GM18505 (cell line): Measurements from ENCODE around the gene ADAMTS4.
A peak's percentile ranks its signal among the peaks of the same experiment; 100 is the strongest.

ENCODE experiments used
- ATAC-seq: cut with Tn5 transposase; IDR thresholded peaks from one replicate; pipeline ENCODE4 v1.9.1; 2021; ENCODE audit not compliant: unreplicated experiment
- POLR2A ChIP-seq: IDR thresholded peaks from 4 replicates; pipeline ENCODE4 v1.6.1; 2011; ENCODE audit warnings: borderline replicate concordance; ENCODE audit not compliant: insufficient read depth, insufficient read length; ENCODE audit errors: extremely low read depth

Gene ADAMTS4

GRCh38 chr1:161182214-161182613 lies 16.6 kb downstream of the ADAMTS4 start:
- TF ChIP-seq POLR2A, result peak; percentile 17
- no peak for ATAC-seq

GRCh38 chr1:161180639-161181038 lies 18.2 kb downstream of the ADAMTS4 start:
- no peak for ATAC-seq
- TF ChIP-seq POLR2A, result no peak

- no peak for ATAC-seq
- TF ChIP-seq POLR2A, result no peak
Measured at GRCh38 chr1:161179698-161180097, 19.2 kb downstream of the ADAMTS4 start.

- ATAC-seq, result no peak
- no peak for TF ChIP-seq POLR2A
Measured at GRCh38 chr1:161177936-161178244, 21.0 kb downstream of the ADAMTS4 start.

- peak; percentile 89 for TF ChIP-seq POLR2A
- peak; percentile 83 for ATAC-seq
Measured at GRCh38 chr1:161177112-161177935, 21.5 kb downstream of the ADAMTS4 start, which contains the start of gene B4GALT3. Gene B4GALT3 (minus strand): TSS chr1:161177507. CDS start chr1:161176060, 1,447 bp downstream.

- TF ChIP-seq POLR2A, result no peak
- ATAC-seq, result no peak
Measured at GRCh38 chr1:161176468-161177111, 22.3 kb downstream of the ADAMTS4 start.

- no peak for ATAC-seq
- no peak for TF ChIP-seq POLR2A
Measured at GRCh38 chr1:161175771-161176453, 22.9 kb downstream of the ADAMTS4 start.

GRCh38 chr1:161174911-161175310 lies 23.9 kb downstream of the ADAMTS4 start:
- ATAC-seq, result no peak
- no peak for TF ChIP-seq POLR2A

- ATAC-seq, result no peak
- TF ChIP-seq POLR2A, result no peak
Measured at GRCh38 chr1:161173711-161174110, 25.1 kb downstream of the ADAMTS4 start.

- TF ChIP-seq POLR2A, result no peak
- no peak for ATAC-seq
Measured at GRCh38 chr1:161172776-161173376, 26.0 kb downstream of the ADAMTS4 start.

GRCh38 chr1:161172349-161172748 lies 26.5 kb downstream of the ADAMTS4 start:
- no peak for ATAC-seq
- no peak for TF ChIP-seq POLR2A

GRCh38 chr1:161171696-161172095 lies 27.2 kb downstream of the ADAMTS4 start:
- no peak for TF ChIP-seq POLR2A
- no peak for ATAC-seq

- no peak for TF ChIP-seq POLR2A
- ATAC-seq, result no peak
Measured at GRCh38 chr1:161171191-161171590, 27.7 kb downstream of the ADAMTS4 start.
